AML-193 (cell line): ENCODE results near the gene OR1F1.
"Not testable (repeated sequence)": the region's sequence is repeated elsewhere in the genome, so short reads cannot be mapped to it uniquely, and the experiment has no call there.

ENCODE experiments used
- DNase-seq, 2 experiments: peaks; one replicate each; lab custom pipeline; 2025; lab: John Stamatoyannopoulos, UW

The OR1F1 gene

DNA sequence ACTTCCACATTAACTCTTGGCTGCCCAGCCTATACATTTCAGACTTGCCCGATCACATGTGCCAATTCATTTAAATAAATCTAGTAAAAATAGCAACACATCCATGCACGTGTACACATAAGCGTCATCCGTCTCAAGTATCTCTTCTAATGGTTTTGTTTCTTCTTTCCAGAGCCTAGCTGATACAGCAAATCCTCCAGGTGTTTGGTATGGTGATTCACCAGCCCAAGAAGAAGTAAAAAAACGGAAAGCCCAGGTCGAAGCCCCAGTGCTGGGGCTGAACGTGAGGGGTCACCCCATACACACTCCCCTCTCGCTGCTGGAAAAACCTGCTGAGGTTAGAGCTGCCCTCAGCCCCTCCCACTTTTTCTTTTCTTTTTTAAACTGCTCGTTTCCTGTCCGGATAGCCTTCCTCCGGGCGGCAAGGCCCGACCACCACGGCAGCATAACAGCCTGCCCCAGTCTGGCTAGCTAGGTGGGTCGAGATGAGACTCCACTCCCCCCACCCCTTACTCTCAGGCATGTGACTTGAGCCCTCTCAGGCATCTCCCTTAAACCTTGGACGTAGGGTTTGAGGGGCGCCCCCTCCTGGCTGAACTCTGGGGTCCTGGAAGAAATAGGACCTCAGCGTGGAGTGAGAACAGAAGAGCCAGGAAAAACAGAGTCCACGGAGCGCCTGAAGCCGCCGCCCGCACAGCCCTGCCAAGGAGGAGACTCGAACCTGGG, 13.9 kb upstream of the OR1F1 start:
- no peak for DNase-seq

DNA sequence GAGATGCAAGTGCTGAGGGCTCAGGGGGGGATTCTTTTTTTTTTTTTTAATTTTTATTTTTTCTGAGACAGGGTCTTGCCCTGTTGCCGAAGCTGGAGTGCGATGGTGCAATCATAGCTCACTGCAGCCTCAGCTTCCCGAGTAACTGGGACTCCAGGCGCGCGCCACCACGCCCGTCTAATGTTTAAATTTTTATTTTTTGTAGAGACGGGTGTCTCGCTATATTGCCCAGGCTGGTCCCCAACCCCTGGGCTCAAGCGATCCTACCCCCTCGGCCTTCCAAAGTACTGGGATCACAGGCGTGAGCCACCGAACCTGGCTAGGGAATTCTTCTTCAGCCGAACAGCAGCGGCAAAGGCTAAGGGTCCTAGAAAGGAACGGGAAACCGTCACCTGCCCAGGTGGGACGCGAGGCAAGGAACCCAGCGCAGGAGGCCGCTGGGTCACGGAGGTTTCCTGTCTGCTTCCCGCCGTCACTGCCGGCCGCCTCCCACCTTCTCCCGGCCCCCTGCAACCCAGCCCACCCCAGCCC, 13.3 kb upstream of the OR1F1 start:
- no peak for DNase-seq

DNA sequence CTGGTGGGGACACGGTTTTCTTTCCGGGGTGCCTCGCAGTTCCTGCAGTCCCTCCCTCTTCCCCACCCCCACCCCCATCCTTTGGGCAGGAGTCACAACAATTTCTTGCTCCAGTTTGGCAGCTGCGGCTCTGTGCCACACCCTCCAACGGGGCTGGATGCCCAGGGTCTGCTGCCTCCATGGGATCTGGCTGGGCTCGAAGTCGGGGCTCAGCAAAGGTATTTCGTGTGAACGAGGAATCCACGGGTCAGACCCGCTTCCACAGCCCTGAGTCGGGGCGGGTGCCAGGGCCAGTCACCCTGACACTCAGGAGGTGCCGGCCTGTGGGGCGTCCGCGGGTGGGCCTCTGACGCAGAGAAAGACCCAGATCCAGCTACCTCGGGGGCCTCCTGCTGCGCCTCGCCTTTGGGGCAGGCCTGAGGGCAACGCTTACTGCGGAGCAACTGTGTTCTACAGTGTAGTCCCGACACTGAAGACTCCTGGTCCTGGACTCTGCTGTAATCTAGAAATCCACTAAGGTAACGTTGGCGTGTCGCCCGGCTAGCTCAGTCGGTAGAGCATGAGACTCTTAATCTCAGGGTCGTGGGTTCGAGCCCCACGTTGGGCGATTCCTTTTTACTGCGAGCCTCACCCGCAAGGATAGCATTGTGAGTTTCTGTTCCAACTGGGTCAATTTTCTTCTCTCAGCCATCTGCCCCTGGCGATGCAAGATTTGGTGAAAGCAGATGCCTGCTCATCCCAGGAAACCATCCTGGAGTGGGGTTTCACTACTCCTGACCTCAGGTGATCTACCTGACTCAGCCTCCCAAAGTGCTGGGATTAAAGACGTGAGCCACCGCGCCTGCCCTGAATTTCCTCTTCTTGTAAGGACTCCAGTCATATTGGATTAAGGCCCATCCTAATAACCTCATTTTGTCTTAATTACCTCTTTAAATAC, 12.6 kb upstream of the OR1F1 start:
- DNase-seq = no peak

DNA sequence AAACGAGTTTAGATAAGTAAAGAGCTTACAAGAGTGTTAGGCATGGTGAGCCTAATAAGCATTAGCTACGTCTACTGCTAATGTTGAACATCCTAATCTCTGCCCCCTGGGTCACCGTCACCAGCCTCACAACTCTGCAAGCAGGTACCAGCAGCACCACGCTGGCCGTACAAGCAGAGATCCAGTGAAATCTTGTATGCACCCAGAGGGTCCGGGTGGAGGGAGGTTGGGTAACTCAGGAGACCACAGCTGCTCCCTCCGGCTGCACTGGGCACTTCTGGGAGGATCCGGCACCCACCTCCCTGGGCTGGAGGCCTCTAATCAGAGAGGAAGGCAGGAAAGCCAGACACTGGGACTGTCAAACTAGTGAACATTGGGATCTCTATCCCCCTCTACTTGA, 8.4 kb upstream of the OR1F1 start:
- no peak for DNase-seq

DNA sequence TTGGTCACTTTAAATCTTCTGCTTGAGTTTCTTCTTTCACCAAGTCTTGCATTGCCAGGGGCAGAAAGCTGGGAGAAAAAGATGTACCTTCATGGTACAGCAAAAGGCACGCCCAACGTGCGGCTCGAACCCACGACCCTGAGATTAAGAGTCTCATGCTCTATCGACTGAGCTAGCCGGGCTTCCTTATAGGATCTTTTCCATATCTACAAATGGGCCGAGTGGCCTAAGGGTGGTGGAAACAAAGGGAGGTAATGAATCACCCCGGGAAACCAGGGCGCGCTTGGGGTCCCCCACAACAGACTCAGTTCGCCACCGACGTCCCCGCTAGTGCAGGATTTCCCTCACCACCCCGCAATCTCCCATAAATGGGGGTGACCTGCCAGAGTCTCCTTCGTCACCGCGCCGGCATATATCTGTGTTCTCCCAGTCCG, 7.5 kb upstream of the OR1F1 start:
- no peak for DNase-seq

DNA sequence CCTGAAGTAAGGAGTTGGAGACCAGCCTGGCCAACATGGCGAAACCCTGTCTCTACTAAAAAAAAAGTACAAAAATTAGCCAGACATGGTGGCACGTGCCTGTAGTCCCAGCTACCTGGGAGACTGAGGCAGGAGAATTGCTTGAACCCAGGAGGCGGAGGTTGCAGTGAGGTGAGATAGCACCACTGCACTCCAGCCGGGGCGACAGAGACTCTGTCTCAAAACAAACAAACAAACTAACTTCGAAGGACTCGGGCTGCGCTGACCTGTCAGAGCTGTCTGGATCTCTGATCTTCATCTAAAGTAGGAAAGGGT, 5.8 kb upstream of the OR1F1 start:
- not testable (repeated sequence) for DNase-seq

DNA sequence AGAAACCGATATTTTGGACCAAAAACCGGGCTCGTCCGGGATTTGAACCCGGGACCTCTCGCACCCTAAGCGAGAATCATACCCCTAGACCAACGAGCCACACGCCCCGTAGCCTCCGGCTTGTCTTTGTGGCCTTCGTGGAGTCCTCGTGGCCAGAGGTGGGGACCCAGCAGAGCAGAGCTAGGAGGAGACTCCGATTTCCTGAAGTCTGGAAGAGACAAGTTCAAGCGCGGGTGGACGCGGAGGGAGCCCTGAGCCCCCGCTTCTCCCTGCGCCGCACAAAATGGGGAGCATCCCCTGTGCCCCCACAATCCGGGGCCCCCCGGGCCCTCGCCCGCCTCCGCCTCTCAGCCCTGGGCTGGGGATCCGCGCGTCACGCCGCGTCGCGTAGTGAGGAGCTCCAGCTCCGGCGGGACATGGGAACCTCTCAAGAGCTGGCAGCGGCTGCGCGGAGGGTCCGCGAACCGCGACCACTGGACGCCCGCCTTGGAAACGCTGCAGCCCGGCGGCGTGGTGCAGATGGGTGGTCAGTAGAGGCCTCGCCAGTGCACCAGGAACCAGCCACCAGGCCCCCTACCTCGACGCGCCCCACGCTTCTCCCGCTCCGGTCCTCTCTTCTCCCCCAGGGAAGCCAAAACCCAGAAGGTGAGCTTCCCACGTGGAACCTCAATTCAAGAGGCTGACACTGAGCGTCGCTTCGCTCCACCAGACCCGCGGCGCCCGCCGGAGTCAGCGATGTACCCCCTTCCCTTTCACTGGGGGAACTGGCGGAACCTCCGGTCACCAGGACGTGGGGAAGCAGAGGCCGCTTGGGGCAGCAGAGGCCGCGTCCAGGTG, 5.2 kb upstream of the OR1F1 start:
- no peak for DNase-seq

DNA sequence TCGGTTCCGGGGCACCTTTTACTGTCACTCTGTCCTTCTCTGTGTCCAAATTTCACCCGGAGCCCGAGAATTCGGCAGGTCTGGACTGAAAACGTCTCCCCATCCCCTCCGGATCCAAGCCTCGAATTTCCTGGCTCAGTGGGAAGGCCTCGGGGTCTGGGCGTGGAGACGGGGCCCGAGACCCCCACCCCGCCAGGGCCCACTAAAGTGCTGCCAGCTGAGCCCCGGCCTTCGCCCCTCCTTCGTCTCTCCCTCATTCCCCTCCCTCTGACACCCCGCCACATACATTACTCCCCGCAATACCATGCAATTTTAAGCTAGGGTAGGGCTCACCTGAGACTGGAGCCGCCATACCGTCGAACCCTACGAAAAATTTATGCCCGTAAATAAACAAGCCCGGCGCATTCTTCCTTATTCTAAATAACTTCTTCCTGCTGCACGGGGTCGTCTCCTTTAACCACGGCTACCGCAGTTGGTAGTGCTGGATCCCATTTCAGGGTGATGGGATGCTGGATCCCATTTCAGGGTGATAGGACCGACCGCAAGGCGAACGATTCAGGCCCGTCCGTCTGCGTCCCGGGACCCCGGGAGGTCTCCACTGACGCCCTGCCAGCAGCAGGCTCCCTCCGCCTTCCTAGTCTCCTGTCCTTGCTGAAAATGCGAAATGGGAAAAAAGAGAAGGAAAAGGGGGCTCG, 4.4 kb upstream of the OR1F1 start:
- DNase-seq = no peak

DNA sequence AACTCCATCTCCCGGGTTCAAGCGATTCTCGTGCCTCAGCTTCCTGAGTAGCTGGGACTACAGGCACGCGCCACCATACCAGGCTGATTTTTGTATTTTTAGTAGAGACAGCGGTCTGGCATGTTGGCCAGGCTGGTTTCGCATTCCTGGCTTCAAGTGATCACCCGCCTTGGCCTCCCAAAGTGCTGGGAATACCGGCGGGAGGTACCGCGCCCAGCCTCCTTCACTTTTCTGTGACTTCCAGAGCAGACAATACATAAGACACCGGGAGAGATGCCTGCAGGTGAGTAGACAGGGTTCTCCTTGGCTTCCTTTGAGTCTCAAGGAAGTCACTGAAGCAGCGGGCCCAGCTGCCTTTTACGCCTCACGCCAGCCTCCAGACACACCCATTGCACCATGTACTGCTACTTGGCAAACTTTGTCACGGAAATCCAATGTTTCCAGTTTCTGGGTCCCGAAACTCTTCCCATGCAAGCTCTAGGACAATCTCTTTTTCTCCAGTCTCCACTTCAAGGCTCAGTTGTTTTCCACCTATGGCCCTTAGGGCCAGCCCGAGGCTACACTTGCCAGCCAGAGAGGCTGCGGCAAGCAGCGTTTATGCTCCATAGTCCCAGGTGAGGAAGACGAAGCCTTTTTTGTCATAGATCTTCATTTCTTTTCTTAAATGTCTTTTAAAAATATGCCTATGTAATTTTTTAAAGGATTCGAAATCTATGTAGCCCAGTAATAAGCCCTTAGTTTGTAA, 886 bp upstream of the OR1F1 start:
- no peak for DNase-seq

DNA sequence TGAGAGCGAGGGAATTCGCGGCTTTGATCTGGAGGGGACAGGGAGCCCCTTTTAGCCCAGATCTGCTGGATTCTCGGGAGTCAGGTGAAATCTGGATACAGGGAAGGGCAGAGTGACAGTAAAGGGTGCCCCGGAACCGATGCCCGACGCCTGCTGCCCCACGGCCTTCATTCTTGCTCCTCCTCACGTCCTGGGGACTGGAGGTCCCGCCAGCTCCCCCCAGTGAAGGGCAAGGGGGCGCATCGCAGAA, 596 bp downstream of the OR1F1 start:
- DNase-seq = no peak

DNA sequence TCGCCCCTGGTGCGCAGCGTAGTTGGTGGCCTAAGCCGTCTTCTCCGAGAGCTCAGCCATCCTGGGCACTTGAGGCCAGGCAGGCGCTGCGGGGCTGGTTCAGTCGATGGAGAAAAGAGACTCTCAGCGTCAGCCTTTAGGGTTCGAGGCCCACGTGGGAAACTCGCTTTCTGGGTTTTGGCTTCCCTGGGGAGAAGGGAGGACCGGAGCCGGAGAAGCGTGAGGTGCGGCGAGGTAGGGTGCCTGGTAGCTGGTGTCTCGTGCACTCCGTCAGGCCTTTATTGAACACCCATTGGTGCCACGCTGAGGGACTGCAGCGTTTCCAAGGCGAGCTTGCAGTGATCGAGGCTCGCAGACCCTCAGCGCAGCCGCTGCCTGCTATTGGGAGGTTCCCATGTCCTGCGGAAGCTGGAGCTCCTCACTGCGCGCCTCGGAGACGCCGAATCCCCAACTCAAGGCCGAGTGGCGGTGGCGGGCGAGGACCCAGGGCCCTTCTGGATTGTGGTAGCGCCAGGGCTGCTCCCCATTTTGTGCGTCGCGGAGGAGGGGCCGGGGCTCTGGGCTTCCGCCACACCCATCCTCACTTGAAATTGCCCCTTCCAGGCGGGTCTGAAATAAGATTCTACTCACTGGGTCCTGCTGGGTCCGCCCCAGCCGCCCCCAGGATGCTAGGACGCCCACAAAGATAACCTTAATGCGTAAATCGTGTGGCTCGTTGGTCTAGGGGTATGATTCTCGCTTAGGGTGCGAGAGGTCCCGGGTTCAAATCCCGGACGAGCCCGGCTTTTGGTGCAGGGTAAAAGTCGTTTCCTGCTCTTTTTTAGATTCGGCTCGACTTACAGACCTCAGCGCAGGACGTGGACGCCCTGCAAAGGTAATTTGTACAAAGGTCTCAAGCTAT, 1.2 kb downstream of the OR1F1 start:
- DNase-seq = no peak

DNA sequence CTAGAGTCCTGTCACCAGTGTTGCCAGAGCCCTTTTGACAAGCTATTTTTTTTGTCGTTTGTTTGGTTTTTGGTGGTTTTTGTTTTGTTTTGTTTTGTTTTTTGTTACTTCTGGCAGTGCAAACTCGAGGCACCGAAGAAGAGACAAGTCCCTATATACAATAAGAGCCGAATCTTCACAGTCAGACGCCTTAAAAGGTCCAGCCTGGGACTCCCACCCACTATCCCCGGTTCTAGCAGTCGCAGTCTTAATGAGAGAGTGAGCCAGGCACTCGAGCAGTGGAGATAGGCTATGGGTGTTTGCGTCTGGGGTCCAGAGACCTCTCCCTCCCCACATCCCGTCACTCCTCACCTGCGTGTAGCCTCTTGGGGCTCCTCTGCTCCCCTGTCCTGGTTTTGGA, 1.9 kb downstream of the OR1F1 start:
- no peak for DNase-seq

DNA sequence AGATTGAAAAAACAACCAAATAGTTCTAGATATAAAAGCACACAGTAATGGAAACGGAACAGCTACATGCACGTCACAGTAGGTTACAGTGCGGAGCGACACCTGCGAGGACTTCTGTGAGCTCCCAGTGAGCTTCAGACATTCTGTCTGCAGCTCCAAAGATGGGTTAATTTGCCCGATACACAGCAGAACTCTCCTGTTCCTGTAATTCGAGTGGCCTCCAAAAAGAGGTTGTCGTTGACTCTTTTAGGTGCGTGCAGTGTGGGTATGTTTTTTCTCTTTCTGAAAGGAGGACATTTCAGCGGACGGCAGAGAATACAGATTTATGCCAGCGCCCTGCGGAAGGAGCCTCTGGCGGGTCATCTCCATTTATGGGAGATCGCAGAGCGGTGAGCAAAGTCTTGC, 2.9 kb downstream of the OR1F1 start:
- DNase-seq = no peak

DNA sequence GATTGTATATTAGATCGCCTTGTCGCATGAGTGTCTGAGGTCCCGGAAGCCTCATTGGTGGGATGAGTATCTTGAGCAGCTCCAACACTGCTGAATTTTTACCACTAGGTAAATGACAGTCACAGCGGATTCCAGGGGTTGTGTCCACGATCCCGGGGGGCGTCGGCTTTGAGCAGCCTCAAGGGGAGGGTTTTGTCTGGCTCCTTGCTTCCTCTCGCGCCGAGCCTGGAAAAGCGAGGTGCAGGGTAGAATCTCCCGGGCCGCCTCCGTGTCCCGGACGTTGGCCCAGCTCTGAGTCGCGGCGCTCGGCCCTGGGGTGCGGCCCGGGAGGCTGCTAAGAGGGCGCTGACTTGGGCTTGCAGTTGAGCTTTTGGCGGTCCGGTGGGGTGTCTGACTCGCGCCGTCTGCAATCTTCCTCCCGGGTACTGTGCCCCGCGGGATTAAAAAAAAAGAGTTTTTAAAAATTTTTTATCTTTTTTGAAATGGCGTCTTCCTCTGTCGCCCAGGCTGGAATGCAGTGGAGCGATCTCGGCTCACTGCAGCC, 4.5 kb downstream of the OR1F1 start:
- no peak for DNase-seq

DNA sequence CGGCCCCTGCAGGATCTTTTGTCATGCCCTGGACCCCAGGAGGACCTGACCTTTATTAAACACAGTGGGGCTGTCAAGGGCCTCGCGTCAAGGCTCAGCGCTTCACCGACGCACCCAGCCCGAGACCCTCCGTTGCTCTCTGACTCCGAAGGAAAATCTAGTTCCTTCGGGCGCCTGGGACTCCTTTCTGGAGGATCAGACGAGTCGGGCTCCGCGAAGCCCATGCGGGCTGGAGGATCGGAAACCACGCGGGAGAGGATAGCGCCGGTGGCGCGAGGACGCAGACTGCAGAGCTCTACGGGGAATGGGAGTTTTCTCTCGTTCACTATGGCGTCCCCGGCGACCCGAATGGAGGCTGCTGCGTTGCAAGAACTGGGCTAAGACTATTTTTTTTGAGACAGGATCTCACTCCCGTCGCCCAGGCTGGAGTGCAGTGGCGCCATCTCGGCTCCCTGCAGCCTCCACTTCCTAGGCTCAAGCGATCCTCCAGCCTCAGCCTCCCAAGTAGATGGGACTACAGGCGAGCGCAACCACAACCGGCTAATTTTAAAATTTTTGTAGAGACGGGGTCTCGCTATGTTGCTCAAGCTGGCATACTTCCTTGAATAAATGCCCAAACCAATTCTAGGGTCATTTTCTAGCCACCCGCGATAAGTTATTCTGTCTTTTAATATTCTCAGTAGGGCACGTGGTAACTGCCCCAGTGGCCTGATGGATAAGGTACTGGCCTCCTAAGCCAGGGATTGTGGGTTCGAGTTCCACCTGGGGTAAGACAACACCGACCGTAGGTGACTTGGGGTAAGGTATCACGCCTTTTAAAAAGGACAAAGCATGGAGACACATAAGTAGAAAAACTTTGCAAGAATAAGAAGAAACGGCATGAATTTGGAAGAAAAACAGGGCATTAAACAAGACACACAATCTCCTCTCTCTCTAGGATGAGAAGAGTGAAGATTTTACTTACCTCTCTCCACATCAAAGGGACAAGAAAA, 5.5 kb downstream of the OR1F1 start:
- no peak for DNase-seq

DNA sequence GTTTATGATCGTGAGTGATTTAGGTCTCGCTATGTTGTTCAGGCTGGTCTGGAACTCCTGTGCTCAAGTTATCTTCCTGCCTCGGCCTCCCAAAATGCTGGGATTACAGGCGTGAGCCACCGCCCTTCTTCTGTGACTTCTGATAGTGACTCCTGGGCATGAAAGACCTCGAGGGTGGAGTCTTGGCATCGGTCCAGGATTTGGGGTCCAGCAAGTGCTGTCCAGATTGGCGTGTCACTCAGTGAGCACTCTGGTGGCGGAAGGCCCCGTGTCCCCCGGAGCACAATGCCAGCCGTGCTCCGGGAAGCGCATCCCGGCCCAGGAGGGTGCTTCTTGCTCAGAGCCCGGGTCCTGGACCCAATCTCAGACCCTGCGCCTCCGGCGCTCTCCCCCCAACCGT, 6.8 kb downstream of the OR1F1 start:
- DNase-seq = no peak

DNA sequence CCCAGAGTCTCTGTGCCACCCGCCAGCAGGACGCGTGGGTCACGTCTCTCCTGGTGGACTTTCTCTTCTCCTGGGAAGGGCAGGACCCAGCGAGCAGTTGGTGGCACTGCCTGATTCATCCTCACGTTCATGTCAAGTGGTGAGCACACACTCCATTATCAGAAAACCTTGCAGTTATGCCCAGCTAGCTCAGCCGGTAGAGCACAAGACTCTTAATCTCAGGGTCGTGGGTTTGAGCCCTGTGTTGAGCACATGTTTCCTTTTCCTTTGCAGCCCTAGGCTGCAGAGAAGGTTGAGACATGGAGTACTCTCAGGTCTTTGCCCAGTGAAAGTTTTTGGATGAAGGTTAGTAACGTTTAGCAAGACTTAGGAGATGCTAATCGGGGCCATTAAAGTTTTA, 8.0 kb downstream of the OR1F1 start:
- no peak for DNase-seq

DNA sequence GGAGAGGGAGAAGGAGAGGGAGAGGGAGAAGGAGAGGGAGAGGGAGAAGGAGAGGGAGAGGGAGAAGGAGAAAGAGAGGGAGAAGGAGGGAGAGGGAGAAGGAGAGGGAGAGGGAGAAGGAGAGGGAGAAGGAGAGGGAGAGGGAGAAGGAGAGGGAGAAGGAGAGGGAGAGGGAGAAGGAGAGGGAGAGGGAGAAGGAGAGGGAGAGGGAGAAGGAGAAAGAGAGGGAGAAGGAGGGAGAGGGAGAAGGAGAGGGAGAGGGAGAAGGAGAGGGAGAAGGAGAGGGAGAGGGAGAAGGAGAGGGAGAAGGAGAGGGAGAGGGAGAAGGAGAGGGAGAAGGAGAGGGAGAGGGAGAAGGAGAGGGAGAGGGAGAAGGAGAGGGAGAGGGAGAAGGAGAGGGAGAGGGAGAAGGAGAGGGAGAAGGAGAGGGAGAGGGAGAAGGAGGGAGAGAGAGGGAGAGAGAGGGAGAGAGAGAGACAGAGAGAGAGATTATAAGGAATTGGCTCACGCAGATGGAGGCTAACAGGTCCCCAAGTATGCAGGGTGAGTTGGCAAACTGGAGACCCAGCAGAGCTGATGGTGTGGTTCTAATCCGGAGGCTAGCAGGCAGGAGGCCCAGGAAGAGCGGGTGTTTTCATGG, 9.8 kb downstream of the OR1F1 start:
- DNase-seq = not testable (repeated sequence)
